NCI-H1930 (cell line): Measurements from ENCODE around the gene DYRK2.

ENCODE experiments used
- DNase-seq, 2 experiments: peaks; one replicate each; lab custom pipeline; 2025; lab: John Stamatoyannopoulos, UW

The DYRK2 gene

DNA sequence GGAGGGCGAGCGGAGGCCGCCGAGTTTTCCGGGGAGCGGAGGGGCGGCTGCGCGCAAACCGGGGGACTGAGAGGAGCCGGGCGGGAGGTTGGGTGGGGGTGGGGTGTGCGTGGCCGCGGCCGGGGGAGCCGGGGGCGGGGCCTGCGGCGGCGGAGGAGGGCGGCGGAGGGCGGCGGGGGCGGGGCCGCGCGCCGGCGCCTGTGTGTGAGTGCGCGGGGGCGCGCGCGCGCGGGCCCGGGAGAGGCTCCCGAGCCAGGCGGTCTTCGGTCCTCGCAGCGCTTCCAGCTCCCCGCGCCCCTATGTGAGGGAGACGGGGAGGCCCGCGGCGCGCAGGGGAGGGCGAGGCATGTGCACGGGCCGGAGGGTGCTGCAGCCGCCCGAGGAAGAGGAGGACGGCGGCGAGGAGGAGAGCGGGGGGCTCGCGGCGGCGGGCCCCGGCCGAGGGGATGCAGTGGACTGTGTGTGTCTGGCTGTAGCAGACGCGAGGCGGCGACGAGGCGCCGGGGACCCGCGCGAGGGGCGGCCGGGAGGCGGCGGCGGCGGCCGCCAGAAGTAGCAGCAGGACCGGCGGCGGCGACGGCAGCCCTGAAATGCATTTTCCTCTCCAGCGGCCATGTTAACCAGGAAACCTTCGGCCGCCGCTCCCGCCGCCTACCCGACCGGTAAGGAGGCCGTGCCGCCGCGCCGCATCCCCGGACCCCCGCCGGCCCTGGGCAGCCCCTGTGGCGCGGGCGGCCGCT is at the start of gene DYRK2:
Gene DYRK2 (plus strand): TSS at position 225 of the 740 bp plus-strand sequence. CDS start 389 bp downstream, at position 614.
- peak; percentile 53 to 72 for DNase-seq

DNA sequence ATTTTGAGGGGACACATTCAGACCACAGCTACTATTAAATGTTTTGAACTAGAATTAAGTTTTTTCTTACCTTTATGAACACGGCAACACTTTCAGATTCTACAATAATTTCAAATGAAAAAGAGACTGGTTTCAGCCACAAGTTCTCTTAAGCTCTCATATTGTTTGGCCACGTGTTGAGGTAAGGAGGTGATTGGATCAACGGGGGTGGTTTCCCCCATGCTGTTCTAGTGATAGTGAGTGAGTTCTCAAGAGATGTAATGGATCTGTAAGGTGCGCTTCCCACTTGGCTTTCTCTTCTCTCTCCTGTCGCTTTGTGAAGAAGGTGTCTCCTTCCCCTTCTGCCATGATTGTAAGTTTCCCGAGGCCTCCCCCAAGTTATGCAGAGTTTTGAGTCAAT is 48.9 kb upstream of the DYRK2 start:
- no peak for DNase-seq

DNA sequence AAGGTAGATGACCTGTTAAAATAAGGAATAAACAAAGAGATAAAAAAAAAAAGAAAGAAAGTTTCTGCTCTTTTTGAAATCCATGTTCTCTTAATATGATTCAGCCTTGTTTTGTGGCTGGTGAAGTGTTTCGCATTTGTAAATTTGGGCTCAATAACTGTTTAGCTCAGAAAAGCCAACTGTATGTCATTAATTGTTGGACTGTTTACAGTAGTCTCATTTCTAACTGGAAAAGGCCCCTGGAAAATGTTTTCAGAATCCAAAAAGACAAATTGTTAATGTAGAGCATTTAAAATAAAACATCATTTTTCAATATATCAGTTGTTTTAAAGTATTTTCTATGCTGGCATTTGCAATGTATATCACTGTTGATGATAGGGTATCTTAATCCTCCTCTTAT is 47.4 kb upstream of the DYRK2 start:
- no peak for DNase-seq

DNA sequence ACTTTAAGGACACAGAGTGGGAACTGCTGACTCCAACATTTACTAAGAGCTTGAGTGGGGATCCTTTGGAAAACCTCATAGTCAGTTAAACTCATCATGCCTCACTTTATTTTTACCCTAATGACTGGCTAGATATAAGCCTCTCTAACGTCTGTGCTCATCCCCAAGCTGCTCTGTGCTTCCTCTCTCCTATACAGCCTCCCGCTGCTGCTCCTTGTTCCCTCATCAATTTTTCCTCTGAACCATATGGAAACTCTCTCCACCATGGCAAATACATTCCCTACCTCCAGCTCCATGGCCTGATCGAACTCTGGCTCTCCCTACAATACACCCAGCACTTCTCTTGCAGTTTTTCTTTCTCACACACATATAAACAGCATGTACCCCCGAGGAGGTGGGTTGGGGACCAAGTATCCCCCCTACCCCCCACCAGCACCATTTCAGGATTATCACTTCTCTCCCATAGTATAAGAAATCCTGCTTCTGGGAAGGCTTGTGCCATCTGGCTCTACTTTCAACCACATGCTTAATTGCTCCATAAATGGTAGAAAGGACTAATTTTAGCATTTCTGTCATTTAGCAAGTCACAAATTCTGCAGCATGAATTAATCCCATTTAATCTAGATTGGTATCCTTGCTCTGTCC is 39.2 kb upstream of the DYRK2 start:
- no peak for DNase-seq

DNA sequence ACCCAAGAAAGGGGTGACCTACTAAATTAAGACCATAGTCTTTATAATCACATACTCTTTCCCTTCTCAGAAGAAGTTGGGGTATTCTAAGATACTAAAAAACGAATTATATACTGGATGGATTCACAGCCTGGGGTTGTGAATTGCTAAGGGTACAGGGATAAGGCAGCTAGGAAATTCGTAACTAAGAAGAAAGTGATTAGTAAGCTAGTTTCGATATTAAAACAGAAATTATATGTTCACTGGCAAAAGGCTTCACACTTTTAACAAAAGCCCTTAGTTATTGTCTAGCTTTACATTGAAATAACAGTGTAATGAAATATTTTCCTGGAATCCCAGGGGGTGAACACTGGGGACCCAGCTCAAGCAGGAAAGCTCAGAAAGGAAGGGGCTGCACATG is 35.5 kb upstream of the DYRK2 start:
- no peak for DNase-seq

DNA sequence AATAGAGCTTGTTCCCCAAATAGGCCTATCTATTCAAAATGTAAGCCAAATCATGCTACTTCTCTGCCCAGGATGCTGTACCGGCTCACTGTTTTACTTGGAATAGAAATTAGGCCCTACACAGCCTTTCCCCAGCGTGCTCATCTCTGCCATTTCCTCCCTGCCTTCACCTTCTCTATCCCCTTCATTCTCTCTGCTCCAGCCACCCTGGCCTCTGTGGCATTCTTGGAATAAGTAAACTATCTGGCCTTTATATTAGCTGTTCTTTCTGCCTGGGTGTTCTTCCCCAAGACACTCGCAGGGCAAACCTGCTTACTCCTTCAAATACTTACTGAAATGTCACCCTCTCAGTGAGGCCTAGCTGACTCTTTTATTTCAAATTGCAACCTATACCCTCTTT is 30.9 kb upstream of the DYRK2 start:
- no peak for DNase-seq

DNA sequence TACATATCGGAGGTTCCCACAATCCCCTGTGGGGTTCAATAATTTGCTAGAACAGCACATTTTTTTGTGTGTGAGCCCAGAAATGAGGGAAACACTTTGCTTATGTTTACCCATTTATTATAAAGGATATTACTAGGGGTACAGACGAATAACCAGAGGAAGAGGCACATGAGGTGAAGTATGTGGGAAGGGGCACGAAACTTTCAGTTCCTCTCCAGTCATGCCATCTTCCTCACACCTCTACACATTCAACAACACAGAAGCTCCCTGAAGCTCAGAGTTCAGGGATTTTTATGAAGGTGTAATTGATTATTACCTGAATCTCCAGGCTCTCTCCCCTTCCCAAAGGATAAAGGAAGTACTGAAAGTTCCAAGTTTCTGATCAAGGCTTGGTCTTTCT is 30.2 kb upstream of the DYRK2 start:
- no peak for DNase-seq

DNA sequence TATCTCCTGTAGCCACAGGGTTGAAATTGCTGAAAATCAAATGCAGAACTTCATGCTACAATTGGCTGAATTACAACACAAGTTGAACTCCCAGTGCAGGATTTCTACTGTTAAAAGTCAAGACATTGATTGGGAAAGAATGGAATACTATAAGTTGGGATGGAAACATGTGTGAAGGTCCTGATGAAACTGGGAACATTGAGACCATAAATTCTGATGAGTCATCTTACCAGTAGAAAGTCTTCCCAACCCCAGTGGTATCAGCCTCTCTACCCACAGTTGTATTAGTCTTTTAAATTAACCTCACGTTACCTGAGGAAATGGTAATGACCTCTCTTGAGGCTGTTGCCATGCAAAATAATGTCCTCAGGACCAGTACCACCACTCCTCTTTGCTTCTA is 27.4 kb upstream of the DYRK2 start:
- DNase-seq, result no peak

DNA sequence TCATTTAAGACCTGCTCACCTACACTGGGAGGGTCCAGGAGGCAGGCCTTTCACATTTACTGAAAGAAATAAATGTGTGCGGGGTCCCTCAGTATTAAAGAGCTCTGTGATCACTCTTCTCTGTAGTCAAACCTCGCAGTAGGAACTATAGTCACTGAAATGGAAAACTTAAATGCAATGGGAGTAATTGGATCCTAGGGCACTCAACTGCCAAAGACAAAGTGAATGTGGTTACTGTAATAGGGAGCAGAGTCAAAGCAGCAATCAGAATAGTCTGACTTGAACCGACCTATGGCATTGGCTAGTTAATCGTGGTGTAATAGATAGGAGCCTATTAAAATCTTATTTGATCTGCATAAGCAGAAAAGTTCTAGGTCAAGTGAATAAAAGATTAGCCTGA is 26.6 kb upstream of the DYRK2 start:
- DNase-seq, result no peak

DNA sequence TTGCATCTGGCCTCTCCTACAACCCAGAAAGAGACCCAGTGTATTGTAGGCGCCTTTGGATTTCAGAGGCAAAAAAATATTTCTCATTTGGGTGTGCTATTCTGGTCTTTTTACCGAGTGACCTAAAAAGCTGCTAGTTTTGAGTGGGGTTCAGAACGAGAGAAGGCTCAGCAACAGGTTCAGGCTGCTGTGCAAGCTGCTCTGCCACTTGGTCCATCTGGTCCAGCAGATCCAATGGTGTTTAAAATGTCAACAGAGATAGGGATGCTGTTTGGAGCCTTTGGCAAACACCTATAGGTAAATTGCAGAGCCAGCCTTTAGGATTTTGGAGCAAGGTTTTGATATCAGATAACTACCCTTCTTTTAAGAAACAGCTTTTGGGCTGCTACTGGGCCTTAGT is 25.3 kb upstream of the DYRK2 start:
- DNase-seq, result no peak

DNA sequence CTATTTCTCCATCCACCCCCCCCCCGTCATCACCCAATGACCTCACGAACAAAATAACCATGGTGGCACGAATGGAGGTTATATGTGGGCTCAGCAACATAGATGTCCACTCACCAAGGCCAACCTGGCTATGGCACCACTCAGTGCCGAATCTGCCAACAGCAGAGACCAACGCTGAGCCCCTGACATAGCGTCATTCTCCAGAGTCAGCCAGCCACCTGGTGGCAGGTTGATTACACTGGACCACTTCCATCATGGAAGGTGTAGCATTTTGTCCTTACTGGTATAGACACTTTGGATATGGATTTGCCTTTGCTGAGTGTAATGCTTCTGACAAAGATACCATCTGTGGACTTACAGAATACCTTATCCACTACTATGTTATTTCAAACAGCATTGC is 24.2 kb upstream of the DYRK2 start:
- DNase-seq, result no peak

DNA sequence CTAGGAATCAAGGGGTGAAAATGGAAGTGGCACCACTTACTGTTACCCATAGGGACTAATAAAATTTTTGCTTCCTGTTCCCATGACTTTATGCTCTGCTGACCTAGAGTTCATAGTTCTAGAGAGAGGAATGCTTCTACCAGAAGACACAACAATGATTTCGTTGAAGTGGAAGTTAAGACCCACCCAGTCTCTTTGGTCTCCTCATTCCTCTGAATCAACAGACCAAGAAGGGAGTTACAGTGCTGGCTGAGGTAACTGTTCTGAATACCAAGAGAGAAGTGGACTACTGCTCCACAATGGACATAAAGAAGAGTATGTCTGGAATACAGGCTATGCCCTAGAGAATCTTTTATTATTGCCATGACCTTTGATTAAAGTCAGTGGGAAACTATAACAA is 23.5 kb upstream of the DYRK2 start:
- no peak for DNase-seq

DNA sequence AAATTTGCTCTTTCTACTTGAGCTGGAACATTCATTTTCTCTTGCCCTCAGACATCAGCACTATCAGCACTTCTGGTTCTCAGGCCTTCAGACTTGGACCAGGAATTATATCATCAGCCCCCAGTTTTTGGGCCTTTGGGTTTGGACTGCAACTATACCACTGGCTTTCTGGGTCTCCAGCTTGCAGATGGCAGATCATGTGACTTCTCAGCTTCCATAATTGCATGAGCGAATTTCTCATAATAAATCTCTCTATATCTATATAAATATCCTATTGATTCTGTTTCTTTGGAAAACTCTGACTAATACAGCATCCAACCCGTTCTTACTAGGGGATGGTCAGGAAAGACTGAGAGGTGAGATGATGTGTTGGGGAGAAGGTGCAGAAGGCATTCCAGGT is 22.4 kb upstream of the DYRK2 start:
- DNase-seq, result no peak

DNA sequence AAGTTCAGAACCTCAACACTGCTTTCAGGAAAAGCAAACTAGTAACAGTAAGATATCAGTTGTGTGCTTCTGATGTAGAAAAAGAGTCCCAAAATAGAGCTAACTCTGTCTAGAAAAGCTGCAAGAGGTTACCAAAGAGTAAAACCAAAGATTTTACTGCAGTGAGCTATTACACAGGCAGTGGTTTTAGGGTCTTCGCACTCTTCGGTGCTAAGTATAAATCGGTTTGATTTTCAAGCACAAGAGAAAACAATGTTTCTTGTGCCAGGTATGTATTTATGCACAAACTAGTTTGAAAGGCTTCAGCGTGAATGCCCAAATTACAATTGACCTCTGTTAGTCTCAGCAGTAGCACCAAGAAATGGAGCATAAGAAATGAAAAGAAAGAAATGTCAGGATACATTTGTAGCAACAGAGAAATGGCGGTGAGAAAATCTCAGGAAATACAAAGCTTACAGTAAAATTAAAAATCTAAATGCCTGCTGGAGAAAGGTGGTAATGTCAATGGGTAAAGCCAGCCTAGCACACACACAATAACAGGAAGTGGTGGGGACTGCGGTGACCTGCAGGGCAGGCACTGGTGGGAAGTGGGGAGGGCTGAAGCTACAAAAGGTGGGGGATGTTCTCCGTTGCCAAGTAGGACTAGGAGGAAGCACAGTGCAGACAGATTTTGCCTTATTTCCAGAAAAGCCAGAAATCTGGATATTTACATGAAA is 18.0 kb upstream of the DYRK2 start:
- no peak for DNase-seq

DNA sequence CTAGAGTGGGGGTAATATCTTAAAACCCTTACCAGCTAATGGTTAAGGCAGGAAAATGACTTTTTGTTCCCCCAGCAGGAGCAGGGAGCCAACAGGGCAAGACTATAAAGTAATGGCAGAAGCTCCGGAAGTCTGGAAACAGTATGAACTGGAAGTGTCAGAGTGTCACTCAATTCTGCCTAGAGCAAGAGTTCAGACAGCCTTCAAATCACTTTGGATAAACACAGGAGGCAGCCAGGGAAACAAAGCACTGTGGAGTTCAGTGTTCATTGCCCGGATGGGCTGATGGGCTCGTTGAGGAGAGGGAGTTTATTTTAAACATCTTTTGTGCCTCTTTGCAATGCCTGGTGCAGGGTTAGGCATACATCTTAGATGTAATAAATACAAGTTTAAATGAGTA is 16.5 kb upstream of the DYRK2 start:
- no peak for DNase-seq

DNA sequence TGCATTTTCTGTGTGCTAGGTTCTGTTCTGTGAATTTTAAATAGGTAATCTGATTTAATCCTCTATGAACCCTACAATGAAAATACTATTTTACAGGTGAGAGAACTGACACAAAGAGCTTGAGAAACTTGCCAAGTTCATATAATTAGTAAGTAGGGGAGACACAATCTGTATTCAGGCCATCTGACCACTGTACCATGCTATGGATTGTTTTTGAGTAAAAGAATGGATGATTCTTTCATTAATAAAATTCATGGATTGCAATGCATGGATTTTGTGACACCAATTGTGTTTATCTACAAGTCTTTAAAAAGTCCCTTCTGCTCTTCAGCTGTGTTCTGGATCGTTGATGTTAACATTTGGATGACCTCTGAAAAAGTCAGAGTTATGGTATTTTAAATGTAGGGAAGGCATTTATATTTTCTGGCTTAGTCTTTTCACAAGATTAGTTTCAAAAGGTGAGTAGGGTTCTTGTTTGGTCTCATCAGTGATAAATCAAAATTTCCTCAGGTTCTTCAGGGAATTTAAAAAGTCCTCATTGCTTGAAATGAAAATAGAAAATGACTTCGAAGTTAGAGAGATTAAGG is 15.4 kb upstream of the DYRK2 start:
- DNase-seq, result no peak

DNA sequence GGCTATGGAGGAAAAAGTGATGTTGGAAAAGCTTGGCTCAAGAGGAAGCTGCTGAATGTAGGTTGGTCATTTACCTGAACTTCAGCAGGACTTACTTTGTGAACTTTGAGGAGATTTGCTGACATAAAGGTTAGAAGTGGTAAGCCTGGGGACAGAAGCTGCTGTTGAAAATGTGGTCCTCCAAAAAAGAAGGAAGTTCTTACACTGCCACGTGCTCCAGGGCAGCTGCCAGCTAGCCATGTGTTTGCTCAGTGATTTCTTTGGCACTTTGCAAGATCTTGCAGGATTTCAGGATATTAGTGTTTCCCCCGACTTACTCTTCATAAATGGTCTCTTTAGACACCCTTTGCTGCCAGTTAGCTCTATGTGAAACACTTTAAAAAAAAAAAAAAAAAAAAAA is 14.8 kb upstream of the DYRK2 start:
- no peak for DNase-seq

DNA sequence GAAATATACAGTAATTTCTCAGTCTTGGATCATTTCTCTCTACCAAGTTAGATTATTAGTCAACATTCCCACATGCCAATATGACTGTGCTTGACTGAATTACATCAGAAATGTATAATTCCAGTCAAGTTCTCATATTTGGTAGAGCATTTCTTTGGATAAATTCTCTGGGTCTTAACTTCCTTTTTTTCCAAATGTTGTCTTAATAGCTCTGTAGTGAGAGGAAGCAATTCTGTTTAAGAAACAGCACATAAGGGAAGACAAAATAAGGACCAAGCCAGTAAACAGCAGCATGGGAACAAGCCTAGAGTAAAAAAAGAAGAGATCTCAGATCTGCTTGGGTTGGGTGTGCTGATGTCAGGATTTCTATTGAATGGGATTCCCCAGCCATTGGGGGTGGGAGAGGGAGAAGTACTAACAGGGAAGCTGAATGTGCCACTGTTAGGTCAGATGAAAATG is 14.2 kb upstream of the DYRK2 start:
- no peak for DNase-seq

DNA sequence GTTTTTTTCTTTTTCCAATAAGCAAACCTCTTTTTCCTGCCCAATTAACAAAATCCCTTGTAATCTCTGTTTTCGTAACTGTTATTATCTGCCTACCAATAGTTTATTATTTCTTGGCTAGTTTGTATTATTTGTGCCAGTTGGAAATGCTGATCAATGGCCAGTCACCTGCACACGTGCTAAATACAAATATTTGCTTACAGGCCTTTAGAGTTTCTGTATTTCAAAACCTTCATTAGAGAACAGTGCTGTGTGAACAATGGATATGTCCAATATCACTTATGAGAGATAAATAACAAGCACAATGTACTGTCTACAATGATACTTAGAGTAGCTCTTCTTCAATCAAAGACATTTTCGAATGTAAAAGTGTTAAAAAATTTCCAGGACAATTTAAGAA is 10.8 kb upstream of the DYRK2 start:
- DNase-seq, result peak in 1 of 2 experiments; percentile 28

DNA sequence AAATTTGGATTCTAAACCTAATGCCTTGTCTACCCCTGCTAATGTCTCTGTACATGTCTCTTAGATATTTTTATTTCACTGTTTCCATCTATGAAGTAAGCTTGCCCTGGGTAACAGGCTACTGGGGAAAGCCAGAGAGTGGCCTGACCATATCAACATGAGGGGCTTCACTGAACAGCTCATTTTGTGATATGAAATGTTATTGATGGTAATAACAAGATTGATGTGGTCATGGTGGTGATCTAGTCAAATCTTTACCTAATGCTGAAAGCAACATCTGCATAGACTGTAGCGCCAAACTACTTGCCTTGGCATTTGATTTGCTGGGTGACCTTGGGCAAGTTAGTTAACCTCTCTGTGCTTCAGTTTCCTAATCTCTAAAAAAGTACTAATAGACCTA is 9.9 kb upstream of the DYRK2 start:
- no peak for DNase-seq

DNA sequence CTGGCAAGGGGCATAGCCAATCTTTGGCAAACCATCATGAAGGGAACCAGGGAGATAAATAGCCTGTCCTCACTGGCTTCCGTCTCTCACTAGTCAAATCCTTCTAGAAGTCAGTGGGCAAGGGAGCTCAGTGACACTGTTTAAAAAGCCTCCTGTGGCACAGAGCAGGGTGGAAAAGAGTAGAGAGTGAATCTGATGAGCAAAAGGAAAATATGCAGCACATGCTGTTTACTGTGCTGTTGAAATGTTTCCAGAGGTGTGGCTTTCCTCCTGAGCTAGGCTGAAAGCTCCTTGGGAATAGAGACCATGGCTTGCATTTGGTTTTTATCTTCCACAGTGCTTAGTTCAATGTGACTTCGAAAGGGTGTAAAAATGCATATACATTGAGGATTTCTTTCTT is 7.7 kb upstream of the DYRK2 start:
- no peak for DNase-seq

DNA sequence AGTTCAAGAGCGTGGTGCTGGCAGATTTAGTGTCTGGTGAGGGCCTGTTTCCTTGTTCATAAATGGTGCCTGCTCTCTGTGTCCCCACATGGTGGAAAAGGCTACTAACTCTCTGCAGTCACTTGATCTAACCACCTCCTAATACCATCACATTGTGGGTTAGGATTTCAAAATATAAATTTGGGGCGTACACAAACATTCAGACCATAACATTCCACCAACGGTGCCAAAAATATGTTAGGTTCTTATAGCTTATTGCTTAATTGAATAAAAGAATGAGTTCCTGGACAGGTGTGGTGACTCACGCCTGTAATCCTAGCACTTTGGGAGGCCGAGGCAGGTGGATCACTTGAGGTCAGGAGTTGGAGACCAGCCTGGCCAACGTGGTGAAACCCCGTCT is 3.4 kb upstream of the DYRK2 start:
- no peak for DNase-seq

DNA sequence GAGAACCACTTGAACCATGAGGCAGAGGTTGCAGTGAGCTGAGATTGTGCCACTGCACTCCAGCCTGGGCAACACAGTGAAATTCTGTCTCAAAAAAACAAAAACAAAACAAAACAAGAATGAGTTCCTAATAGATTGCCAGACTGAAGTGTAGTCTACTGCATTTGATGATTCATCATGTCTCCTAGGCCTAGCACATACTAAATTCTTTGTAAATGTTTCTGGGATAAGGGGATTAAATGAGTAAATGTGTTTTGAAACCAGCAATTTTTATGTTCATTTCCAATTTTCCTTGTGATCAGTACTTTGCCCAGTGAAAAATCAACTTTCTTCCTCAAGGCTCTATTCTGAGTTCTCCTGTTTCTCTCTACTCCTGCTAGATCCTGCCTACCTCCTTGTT is 2.9 kb upstream of the DYRK2 start:
- no peak for DNase-seq
